CD4-positive, alpha-beta T cell treated with Interleukin-10 for 1 hour (primary cell): ENCODE measurements around the gene ZNF771.
"Not testable (repeated sequence)": the region's sequence is repeated elsewhere in the genome, so short reads cannot be mapped to it uniquely, and the experiment has no call there.

ENCODE experiments used
- DNase-seq: peaks from one replicate; pipeline ENCODE4 v3.0.0-alpha.2; 2020

Gene ZNF771

DNA sequence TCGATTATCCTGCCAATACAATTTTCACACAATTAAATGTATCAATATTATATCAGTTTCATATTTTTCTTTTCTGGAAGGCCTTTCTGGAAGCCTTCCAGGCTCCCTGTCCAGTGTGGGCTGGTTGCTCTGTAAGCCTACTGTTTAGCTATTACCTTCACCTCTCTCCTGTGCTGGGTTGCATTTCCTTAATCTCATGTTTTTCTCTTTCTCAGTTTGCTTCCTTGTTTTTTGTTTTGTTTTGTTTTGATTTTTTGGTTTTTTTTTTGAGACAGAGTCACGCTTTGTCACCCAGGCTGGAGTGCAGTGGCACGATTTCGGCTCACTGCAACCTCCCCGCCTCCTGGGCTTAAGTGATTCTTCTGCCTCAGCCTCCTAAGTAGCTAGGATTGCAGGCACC lies 31.4 kb downstream of the ZNF771 start:
- no peak for DNase-seq

DNA sequence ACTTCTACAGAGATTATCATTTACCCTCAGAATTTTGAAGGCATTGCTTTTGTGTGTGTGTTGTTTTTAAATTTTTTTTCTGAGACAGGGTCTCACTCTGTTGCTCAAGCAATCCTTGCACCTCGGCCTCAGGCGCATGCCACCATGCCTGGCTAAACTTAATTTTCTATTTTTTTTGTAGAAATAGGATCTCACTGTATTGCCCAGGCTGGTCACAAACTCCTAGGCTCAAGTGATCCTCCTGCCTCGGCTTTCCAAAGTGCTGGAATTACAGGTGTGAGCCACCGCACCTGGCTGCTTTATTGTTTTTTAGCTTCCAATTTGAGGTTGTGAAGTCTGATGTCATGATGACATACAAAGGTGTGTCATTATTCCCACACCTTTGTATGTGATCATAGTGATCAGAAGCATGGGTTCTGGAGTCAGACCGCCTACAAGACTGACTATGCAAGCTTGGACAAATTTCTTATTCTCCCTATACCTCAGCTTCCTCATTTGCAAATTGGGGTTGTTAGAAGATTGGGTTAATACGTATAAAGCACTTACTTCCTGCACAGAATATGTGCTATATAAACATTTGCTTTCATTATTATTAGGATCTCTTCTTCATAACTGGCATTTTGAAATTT lies 32.4 kb downstream of the ZNF771 start:
- DNase-seq, result no peak

DNA sequence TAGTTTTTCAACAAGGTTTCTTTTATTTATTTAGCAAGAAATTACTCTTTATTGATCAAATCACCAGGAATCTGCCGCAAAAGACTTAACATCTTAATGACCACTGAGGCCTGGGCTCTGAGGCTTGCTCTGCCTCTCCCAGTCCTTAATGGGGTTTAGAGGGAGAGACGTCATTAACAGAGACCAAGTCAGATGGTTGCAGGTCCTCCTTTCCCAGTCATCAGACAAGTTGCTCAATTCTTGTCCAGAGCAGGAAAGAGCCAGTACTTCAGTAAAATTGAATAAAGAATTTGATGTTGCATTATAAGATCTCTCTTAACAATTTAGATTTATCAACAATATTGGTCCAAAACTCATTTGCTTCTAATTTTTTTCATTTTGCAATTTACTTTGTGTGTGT lies 36.2 kb downstream of the ZNF771 start:
- no peak for DNase-seq

DNA sequence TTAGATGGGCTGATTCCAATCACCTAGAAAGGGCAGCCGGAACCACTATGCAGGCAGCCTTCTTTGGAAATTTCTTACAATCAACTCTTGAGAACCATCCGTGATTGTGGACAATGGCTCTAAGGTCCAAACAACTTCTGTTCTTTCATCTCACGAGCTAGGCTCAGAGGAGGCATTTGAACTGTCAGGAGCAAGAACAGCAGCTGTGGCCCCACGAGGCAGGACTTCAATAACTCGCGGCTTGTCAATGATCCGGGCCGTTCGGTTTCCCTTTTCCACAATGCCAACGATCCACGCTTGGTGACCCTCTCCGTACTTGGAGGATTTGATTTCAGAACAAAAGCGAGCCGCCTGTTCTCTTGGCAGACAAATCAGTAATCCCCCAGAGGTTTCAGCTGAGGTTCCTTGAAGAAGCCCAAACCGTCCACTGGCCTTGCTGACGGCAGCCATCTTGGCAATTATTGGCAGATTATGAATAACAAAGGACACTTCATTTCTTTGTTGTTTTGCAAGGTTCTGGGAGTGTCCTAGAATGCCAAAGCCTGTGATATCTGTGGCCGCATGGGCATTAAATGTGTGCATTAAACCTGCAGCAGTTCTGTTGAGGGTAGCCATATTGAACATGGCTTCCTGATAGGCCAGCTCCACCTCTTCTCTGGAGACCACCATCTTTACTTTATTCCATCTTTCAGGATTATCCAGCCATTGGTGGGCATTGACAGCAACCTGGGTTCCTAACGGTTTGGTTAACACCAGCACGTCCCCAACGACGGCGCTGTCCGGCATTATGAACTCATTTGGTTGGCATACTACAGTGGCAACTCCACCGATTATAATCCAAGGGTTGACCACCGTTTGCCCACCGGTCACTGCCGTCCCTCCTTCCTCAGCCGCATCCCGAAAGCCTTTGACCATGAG lies 37.1 kb downstream of the ZNF771 start:
- DNase-seq, result no peak

DNA sequence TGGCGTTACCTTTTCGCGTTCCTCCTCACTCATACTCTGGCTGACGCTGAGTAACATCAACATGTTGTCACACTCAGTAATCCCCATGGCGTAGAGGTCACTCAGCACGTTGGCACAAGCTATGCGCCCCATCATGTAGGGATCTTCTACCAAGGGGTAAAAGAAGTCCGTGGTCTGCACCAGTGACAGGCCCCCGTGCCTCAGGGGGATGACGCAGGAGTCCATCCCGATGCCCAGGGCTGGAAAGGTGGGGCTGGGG lies 37.7 kb downstream of the ZNF771 start:
- DNase-seq, result no peak

DNA sequence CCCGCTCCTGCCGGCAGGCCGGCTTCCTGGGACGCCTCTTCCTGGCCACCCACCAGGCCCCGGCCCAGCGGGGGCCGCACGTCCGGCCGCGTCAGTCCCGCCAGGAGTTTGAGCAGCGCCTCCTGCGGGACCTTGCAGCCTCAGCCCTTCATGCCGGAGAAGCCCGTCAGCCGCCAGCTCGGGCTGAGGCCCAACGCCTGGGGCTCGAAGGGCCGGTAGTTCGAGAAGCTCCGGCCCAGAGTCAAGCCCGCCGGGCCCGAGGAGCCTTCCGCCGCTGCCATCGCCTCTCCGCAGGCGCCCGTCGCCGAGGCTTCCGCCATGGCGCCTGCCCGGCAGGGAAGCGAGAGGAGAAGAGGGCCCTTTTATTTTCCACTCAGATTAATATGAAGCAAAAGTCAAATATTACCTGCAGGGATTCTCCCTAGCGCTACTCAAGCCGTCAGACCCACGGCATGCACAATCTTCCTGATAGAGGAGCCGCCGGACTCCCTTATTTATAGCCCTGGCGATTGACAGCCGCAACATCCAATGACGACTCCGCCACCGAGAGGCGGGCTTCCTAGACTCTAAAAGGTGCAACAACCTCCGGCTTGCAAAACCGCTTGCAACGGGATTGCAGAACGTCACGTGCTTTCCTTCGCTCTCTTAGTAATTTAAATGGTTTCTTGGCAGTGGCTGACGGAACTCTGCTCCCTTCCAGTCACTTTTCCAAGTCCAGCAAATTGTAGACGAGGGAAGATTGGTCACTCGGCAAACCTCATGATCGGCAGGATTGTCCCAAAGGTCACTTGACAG lies 38.2 kb downstream of the ZNF771 start, which contains the start of gene SEPHS2:
SEPHS2 (minus strand) TSS at position 467 of the 795 bp plus-strand sequence; CDS start at position 320, 147 bp downstream.
- DNase-seq, result peak; percentile 97

DNA sequence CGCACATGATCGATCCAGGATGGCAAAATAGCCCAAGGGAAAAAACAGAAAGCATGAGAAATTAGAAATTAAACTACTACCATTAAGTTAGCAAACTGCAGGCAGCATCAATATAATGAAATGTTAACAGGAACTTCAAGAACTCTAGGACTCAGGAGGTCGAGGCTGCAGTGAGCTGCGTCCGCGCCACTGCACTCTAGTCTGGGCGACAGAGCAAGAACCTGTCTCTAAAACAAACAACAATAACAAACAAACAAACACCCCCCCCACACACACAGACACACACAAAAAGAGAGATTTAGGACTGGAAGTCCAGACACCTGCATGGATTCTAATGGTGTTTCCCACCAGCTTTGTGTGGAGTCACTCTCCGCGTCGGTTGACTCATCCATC lies 38.8 kb downstream of the ZNF771 start:
- DNase-seq, result no peak

DNA sequence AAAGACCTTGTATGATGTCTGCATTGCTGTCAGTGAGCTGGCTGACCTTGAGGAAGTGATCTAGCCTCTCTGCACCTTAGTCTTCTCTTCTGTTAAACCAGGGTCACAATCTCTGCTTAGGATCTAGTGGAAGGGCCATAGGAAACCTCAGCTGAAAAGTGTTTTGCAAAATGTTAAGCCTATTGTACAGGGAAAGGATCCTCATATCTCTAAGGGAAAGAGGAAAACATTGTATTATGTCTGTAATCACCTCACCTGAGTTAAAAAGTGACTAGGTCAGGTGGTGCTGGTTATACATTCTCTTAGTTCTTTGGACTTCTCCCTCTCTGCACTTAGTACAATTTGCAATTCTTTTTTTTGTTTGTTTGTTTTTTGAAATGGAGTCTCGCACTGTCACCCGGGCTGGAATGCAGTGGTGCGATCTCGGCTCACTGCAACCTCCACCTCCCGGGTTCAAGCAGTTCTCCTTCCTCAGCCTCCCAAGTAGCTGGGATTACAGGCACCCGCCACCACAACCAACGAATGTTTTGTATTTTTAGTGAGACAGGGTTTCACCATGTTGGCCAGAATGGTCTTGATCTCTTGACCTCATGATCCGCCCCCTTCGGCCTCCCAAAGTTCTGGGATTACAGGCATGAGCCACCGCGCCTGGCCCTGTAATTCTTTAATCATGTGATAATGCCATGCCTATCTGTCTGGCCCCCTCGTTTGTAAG lies 40.3 kb downstream of the ZNF771 start:
- no peak for DNase-seq

DNA sequence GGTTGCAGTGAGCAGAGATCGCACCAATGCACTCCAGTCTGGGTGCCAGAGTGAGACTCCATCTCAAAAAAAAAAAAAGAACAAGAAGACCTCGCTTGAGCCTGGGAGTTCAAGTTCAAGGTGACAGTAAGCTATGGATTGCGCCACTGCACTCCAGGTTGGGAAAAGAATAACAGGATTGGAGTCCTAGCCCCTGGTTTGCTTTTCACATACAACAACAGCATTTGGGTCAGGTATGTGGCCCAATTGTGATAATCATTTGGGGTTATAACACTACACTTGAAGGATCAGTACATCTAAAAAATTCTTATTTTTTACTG lies 41.7 kb downstream of the ZNF771 start:
- no peak for DNase-seq

DNA sequence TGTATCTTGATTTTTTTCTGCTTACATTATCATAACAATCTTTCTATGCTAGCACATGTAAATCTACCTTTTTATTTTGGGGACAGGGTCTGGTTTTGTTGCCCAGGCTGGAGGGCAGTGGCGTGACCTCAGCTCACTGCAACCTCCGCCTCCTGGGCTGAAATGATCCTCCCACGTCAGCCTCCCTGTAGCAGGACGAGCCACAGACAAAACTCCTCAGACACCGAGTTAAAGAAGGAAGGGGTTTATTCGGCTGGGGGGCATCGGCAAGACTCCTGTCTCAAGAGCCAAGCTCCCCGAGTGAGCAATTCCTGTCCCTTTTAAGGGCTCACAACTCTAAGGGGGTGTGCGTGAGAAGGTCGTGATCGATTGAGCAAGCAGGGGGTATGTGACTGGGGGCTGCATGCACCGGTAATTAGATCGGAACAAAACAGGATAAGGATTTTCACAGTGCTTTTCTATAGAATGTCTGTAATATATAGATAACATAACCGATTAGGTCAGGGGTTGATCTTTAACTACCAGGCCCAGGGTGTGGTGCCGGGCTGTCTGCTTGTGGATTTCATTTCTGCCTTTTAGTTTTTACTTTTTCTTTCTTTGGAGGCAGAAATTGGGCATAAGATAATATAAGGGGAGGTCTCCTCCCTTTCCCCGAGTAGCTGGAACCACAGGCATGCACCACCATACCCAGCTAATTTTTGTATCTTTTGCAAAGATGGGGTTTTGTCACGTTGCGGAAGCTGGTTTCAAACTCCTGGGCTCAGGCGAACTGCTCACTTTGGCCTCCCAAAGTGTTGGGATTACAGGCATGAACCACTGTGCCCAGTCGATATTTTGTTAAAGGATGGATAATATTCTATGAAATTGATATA lies 45.5 kb downstream of the ZNF771 start:
- DNase-seq, result not testable (repeated sequence)

DNA sequence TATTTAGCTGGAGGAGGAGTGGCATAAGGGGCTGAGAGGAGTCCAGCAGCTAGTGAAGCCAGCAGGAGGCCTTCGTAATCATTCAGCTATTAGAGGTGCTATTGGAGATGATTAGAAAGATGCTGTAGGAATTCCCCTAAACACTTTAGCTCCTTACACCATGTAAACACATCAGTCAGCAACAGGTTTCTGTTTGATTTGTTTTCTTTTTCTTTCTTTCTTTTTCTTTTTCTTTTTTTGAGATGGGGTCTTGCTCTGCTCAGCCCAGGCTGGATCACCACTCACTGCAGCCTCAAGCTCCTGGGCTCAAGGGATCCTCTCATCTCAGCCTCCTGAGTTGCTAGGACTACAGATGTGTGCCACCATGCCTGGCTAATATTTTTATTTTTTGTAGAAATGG lies 48.9 kb downstream of the ZNF771 start:
- no peak for DNase-seq

DNA sequence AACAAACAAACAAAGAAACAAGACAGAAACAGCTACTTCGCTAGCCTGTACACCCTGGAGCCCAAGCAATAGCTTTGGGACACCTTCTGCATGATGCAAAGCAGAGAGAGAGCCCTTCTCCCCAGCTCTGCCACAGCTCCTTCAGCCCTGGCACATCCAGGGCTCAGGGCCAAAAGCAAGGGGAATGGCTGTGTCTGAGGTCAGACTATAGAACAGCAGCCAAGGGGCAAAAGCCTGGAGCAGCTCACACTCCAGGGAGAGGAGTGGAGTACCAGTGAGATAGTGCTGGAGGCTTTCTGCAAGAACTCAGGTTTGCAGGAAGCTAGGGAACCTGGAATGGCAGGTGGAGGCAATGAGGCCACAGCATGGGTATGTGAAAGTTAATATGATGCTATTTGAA lies 49.9 kb downstream of the ZNF771 start:
- DNase-seq, result no peak

DNA sequence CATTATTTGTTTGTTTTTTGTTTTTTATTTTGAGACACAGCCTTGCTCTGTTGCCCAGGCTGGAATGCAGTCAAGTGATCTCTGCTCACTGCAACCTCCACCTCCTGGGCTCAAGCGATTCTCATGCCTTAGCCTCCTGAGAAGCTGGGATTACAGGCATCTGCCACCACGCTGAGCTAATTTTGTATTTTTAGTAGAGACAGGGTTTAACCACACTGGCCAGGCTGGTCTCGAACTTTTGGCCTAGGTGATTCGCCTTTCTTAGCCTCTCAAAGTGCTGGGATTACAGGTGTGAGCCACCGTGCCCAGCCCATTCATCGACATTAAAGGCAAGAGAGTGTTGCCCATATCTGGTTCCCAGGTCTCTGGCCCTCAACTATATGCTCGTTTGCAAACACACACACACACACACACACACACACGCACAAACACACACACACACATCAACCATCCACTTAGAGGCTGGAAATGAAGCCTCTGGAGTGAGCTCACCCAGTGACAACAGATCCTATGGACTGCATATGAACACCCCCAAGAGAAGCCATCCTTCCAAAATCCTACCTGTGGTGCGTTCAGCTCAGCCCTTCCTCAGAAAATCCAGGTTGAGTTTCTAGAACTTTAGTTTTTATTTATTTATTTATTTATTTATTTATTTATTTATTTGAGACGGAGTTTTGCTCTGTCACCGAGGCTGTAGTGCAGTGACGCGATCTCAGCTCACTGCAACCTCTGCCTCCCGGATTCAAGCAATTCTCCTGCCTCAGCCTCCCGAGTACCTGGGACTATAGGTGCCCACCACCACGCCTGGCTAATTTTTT lies 50.5 kb downstream of the ZNF771 start:
- DNase-seq, result no peak

DNA sequence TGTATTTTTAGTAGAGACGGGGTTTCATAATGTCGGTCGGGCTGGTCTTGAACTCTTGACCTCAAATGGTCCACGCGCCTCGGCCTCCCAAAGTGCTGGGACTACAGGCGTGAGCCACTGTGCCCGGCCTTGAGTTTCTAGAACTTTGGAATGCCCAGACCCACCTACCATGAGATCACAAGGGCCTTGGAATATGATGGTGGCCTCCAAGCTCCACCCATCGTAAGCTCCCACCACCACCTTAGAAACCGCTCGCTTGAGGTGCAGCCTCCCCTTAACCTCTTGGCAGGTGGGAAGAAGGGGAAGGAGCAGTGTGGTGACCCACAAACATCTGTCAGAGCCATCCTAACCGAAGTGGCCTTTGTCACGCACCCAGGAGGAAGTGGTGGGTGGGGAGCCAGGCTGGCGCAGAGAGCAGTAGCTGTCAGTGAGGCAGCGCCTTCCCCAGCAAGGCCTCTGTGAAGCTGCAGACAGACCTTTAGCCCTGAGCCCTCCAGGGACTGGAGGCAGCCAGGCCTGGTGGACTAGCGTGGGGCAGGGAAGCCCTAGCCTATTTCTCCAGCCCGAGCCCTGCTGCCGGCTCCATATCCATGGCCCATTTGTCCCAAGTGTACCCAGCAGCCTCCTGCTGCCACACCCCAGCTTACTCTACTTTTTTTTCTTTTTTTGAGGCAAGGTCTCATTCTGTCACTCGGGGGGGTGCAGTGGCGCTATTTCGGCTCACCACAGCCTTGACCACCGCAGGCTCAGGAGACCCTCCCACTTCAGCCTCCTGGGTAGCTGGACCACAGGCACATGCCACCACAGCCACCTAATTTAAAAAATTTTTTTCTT lies 51.4 kb downstream of the ZNF771 start:
- peak; percentile 78 for DNase-seq

DNA sequence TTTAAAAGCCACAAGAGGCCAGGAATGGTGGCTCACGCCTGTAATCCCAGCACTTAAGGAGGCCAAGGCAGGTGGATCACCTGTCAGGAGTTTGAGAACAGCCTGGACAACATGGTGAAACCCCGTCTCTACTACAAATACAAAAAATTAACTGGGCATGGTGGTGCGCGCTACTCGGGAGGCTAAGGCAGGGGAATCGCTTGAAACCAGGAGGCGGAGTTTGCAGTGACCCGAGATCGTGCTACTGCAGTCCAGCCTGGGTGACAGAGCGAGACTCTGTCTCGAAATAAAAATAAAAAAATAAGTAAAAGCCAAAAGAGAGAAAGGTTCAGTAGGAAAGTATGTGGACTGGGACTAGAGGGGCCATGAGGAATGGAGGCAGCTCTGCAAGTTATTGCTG lies 52.0 kb downstream of the ZNF771 start:
- DNase-seq, result no peak

DNA sequence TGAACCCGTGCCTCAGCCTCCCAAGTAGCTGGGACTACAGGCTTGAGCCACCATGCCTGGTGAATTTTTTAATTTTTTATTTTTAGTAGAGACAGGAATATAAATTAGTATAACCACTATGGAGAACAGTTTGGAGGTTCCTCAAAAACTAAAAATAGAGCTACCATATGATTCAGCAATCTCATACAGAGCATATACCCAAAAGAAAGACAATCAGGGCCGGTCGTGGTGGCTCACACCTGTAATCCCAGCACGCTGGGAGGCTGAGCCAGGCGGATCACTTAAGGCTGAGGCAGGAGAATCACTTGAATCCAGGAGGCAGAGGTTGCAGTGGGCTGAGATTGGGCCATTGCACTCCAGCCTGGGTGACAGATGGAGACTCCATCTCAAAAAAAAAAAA lies 54.0 kb downstream of the ZNF771 start:
- DNase-seq, result not testable (repeated sequence)

DNA sequence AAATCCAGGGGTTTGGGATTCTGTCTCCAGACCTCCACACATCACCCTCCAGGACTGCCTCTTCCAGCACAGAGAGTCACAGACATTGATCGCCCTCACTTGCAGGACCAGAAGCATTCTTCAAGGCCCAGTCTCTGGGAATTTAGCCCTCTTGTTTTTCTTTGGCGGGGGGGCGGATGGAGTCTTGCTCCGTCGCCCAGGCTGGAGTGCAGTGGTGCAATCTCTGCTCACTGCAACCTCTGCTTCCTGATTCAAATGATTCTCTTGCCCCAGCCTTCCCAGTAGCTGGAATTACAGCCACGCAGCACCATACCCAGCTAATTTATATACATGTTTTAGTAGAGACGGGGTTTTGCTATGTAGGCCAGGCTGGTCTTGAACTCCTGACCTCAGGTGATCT lies 56.7 kb downstream of the ZNF771 start:
- DNase-seq, result no peak
